ENCODE results near the gene HK1.
A peak's percentile ranks its signal among the peaks of the same experiment; 100 is the strongest.

HK1 gene

DNA sequence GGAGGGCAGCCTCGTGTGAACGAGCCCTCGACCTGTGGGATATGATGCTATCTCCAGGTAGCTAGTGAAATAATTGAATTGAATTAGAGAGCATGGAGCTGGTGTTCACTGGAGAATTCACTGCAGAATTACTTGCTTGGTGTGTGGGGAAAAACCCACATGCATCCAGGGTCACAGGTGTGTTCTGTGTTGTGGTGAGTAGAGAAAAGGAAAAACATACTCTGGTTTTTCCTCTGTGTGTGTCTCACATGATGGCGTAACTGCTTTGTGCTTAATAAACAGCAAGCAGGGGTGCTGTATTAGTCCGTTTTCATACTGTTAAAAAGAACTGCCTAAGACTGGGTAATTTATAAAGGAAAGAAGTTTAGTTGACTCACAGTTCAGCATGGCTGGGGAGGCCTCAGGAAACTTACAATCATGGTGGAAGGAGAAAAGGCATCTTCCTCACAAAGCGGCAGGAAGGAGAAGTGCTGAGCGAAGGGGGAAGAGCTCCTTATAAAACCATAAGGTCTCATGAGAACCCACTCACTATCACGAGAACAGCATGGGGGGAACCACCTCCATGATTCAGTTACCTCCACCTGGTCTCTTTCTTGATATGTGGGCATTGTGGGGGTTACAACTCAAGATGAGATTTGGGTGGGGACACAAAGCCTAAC, 75.8 kb downstream of the HK1 start:
- no peak for DNase-seq (ENCODE audit: low read depth)
- H3K4me3 ChIP-seq (ENCODE audit: low read depth, low read length), result no peak overlapping the region
- TF ChIP-seq, protein P1, sequence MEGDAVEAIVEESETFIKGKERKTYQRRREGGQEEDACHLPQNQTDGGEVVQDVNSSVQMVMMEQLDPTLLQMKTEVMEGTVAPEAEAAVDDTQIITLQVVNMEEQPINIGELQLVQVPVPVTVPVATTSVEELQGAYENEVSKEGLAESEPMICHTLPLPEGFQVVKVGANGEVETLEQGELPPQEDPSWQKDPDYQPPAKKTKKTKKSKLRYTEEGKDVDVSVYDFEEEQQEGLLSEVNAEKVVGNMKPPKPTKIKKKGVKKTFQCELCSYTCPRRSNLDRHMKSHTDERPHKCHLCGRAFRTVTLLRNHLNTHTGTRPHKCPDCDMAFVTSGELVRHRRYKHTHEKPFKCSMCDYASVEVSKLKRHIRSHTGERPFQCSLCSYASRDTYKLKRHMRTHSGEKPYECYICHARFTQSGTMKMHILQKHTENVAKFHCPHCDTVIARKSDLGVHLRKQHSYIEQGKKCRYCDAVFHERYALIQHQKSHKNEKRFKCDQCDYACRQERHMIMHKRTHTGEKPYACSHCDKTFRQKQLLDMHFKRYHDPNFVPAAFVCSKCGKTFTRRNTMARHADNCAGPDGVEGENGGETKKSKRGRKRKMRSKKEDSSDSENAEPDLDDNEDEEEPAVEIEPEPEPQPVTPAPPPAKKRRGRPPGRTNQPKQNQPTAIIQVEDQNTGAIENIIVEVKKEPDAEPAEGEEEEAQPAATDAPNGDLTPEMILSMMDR (IDR thresholded peaks at IDR 0.05; ENCODE audit: control insufficient read depth, extremely low read depth, insufficient read depth), result no peak

DNA sequence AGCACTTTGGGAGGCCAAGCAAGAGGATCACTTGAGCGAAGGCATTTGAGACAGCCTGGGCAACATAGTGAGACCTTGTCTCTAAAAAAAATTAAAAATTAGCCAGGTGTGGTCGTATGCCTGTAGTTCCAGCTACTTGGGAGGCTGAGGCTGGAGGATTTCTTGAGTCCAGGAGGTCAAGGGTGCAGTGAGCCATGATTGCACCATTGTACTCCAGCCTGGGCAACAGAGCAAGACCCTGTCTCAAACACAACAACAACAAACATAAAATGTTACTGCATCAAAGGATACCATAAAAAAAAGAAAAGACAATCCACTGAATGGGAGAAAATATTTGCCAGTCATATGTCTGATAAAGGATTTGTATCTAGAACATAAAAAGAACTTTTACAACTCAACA, 77.9 kb downstream of the HK1 start:
- DNase-seq (ENCODE audit: low read depth), result no peak

DNA sequence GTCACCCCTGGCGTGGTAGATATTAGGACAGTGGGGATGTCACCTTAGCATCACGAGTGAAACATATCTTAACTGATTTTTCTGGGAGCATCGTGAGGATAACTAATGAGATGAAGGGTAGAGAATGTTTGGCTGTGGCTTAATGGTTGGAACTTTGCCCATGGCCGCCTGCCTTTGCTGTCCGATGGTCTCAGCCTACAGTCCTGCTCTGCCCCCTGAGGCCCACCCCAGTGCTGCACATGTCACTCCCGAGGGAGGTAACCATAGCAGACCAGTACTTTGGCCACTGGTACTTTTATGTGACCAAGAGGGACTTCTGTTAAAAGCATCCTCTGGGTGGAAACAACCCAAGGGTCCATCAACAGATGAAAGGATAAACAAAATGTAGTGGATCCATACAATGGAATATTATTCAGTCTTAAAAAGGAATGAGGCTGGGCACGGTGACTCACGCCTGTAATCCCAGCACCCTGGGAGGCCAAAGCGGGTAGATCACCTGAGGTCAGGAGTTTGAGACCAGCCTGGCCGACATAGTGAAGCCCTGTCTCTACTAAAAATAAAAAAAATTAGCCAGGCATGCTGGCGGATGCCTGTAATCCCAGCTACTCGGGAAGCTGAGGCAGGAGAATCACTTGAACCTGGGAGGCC, 80.0 kb downstream of the HK1 start:
- TF ChIP-seq, protein P1 (IDR thresholded peaks at IDR 0.05; ENCODE audit: control insufficient read depth, extremely low read depth, insufficient read depth), result no peak
- DNase-seq (ENCODE audit: low read depth), result no peak
- H3K4me3 ChIP-seq (ENCODE audit: low read depth, low read length), result no peak overlapping the region

More for the DNA sequence above, 77.9 kb downstream of the HK1 start:
- H3K4me3 ChIP-seq (ENCODE audit: low read depth, low read length), result no peak overlapping the region
- TF ChIP-seq, protein P1 (IDR thresholded peaks at IDR 0.05; ENCODE audit: control insufficient read depth, extremely low read depth, insufficient read depth), result no peak

DNA sequence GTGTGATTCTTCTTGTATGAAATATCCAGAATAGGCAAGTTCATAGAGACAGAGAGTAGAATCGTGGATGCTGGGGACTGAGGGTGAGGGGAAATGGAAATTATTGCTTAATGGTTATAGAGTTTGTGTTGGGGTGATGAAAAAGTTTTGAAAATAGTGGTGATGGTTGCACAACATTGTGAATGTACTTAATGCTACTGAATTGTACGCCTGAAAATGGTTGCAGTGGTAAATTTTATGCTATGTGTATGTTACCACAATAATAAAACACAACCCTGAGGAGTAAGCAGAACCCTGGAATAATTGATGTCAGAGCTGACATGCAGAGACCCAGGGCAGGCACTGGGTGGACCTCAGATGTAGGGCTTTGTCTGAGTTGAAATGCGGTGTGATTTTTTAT, 80.9 kb downstream of the HK1 start:
- H3K4me3 ChIP-seq (ENCODE audit: low read depth, low read length), result no peak overlapping the region
- DNase-seq (ENCODE audit: low read depth), result no peak
- TF ChIP-seq, protein P1 (IDR thresholded peaks at IDR 0.05; ENCODE audit: control insufficient read depth, extremely low read depth, insufficient read depth), result no peak

DNA sequence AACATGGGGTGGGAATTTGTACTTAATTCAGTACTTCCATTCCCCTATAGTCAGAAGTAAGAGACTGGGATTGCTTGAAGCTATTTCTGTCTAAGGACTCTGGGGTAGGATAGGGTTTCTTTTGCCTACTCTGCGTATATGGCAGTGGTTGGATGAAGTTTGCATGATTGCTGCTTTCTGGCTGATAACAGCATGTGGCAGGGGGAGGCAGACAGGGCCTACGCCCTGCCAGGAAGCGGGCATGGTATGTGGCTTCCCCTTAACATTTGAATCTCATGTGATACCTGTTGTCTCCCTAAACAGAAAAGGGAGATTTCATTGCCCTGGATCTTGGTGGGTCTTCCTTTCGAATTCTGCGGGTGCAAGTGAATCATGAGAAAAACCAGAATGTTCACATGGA, 81.3 kb downstream of the HK1 start:
- no peak for DNase-seq (ENCODE audit: low read depth)
- no peak overlapping the region for H3K4me3 ChIP-seq (ENCODE audit: low read depth, low read length)
- TF ChIP-seq, protein P1 (IDR thresholded peaks at IDR 0.05; ENCODE audit: control insufficient read depth, extremely low read depth, insufficient read depth), result no peak

DNA sequence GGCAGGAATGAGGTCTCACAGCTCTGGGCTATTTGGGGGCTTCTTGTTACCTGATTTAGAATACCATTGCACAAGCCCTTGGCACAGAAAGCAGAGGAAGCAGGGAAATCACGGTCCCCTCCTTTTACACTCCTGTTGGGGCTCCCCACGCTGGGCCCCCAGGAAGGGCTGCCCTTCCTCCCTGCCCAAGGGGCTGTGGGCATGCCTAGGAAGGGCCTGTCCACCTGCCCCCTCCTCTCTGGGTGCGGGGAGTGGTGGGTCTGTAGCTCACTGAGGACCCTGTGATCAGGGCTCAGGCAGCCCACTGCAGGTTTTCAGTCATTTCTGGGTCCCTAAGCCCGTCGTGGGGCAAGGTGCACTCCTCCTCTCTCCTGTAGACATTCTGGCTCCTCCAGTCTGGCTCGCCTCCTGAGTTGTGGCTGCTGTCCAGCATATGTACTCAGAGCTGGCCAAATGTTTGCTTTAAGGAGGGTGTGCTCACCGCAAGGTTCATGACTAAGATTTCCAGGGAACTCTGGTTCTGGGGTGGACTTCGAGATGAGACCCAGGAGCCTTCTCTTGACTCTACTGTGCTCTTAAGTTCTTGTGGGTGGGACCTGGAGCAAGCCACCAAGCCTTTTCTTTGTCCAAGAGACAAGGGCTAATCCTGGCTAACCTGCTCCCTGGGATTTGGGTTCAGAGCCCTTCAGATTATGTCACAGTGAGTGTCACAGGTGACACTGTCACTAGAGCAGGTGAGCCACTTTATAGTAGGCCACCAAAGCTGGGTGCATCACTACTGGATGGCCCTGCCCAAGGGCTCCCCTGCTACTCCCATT, 82.4 kb downstream of the HK1 start:
- TF ChIP-seq, protein P1 (IDR thresholded peaks at IDR 0.05; ENCODE audit: control insufficient read depth, extremely low read depth, insufficient read depth), result no peak
- H3K4me3 ChIP-seq (ENCODE audit: low read depth, low read length), result peak overlapping the region; percentile 17
- DNase-seq (ENCODE audit: low read depth), result peak; percentile 92
